ENCODE measurements around the gene HEG1.

The HEG1 gene

GRCh38 chr3:125080077-125080476 lies 24.3 kb upstream of the HEG1 start:
- Histone ChIP-seq H3K4me1 (ENCODE audit: control insufficient read depth, insufficient read depth, low read length) (peaks cover 15% of the 10 kb centered on the region), H3K9ac (ENCODE audit: low read length) (no peak overlapping the region), H3K4me3 (ENCODE audit: low read length) (no peak overlapping the region), H3K9me3 (ENCODE audit: control insufficient read depth, low read length) (no peaks in the 10 kb centered on the region), H3K36me3 (ENCODE audit: control insufficient read depth, insufficient read depth, low read length, severe bottlenecking) (no peaks in the 10 kb centered on the region), H3K27me3 (replicated peaks; ENCODE audit: control insufficient read depth, insufficient read depth, low read length) (no peaks in the 10 kb centered on the region)
- DNase-seq (ENCODE audit: low read depth) = no peak

- peaks cover 15% of the 10 kb centered on the region for H3K4me1 ChIP-seq (ENCODE audit: control insufficient read depth, insufficient read depth, low read length)
- DNase-seq (ENCODE audit: low read depth) = peak; percentile 49
- no peaks in the 10 kb centered on the region for H3K36me3 ChIP-seq (ENCODE audit: control insufficient read depth, insufficient read depth, low read length, severe bottlenecking)
These were observed 23.9 kb upstream of the HEG1 start for GRCh38 chr3:125079675-125080045.

GRCh38 chr3:125078951-125079674 lies 23.3 kb upstream of the HEG1 start:
- no peaks in the 10 kb centered on the region for H3K36me3 ChIP-seq (ENCODE audit: control insufficient read depth, insufficient read depth, low read length, severe bottlenecking)
- H3K9me3 ChIP-seq (ENCODE audit: control insufficient read depth, low read length) = no peaks in the 10 kb centered on the region
- H3K4me3 ChIP-seq (ENCODE audit: low read length) = no peak overlapping the region
- H3K9ac ChIP-seq (ENCODE audit: low read length) = no peak overlapping the region
- DNase-seq (ENCODE audit: low read depth) = no peak
- no peaks in the 10 kb centered on the region for H3K27me3 ChIP-seq (replicated peaks; ENCODE audit: control insufficient read depth, insufficient read depth, low read length)
- peaks cover 15% of the 10 kb centered on the region for H3K4me1 ChIP-seq (ENCODE audit: control insufficient read depth, insufficient read depth, low read length)

More at GRCh38 chr3:125079675-125080045, 23.9 kb upstream of the HEG1 start:
- no peaks in the 10 kb centered on the region for H3K27me3 ChIP-seq (replicated peaks; ENCODE audit: control insufficient read depth, insufficient read depth, low read length)
- no peak overlapping the region for H3K9ac ChIP-seq (ENCODE audit: low read length)
- H3K4me3 ChIP-seq (ENCODE audit: low read length) = no peak overlapping the region
- no peaks in the 10 kb centered on the region for H3K9me3 ChIP-seq (ENCODE audit: control insufficient read depth, low read length)

GRCh38 chr3:125077864-125078263 lies 22.1 kb upstream of the HEG1 start:
- H3K4me1 ChIP-seq (ENCODE audit: control insufficient read depth, insufficient read depth, low read length) = peaks cover 15% of the 10 kb centered on the region
- H3K9me3 ChIP-seq (ENCODE audit: control insufficient read depth, low read length) = no peaks in the 10 kb centered on the region
- H3K9ac ChIP-seq (ENCODE audit: low read length) = no peak overlapping the region
- no peak for DNase-seq (ENCODE audit: low read depth)
- no peaks in the 10 kb centered on the region for H3K27me3 ChIP-seq (replicated peaks; ENCODE audit: control insufficient read depth, insufficient read depth, low read length)
- no peaks in the 10 kb centered on the region for H3K36me3 ChIP-seq (ENCODE audit: control insufficient read depth, insufficient read depth, low read length, severe bottlenecking)
- H3K4me3 ChIP-seq (ENCODE audit: low read length) = no peak overlapping the region

GRCh38 chr3:125076464-125076863 lies 20.7 kb upstream of the HEG1 start:
- H3K9ac ChIP-seq (ENCODE audit: low read length) = no peak overlapping the region
- H3K4me1 ChIP-seq (ENCODE audit: control insufficient read depth, insufficient read depth, low read length) = peaks cover 7% of the 10 kb centered on the region
- no peaks in the 10 kb centered on the region for H3K36me3 ChIP-seq (ENCODE audit: control insufficient read depth, insufficient read depth, low read length, severe bottlenecking)
- no peaks in the 10 kb centered on the region for H3K9me3 ChIP-seq (ENCODE audit: control insufficient read depth, low read length)
- H3K4me3 ChIP-seq (ENCODE audit: low read length) = no peak overlapping the region
- no peak for DNase-seq (ENCODE audit: low read depth)
- no peaks in the 10 kb centered on the region for H3K27me3 ChIP-seq (replicated peaks; ENCODE audit: control insufficient read depth, insufficient read depth, low read length)

GRCh38 chr3:125075738-125076137 lies 19.9 kb upstream of the HEG1 start:
- Histone ChIP-seq H3K9ac (ENCODE audit: low read length) (no peak overlapping the region), H3K36me3 (ENCODE audit: control insufficient read depth, insufficient read depth, low read length, severe bottlenecking) (no peaks in the 10 kb centered on the region), H3K4me1 (ENCODE audit: control insufficient read depth, insufficient read depth, low read length) (peaks cover 7% of the 10 kb centered on the region), H3K9me3 (ENCODE audit: control insufficient read depth, low read length) (no peaks in the 10 kb centered on the region), H3K27me3 (replicated peaks; ENCODE audit: control insufficient read depth, insufficient read depth, low read length) (no peaks in the 10 kb centered on the region), H3K4me3 (ENCODE audit: low read length) (no peak overlapping the region)
- no peak for DNase-seq (ENCODE audit: low read depth)

- Histone ChIP-seq H3K4me1 (ENCODE audit: control insufficient read depth, insufficient read depth, low read length) (no peaks in the 10 kb centered on the region), H3K9me3 (ENCODE audit: control insufficient read depth, low read length) (no peaks in the 10 kb centered on the region), H3K9ac (ENCODE audit: low read length) (no peak overlapping the region), H3K36me3 (ENCODE audit: control insufficient read depth, insufficient read depth, low read length, severe bottlenecking) (no peaks in the 10 kb centered on the region), H3K27me3 (replicated peaks; ENCODE audit: control insufficient read depth, insufficient read depth, low read length) (no peaks in the 10 kb centered on the region), H3K4me3 (ENCODE audit: low read length) (no peak overlapping the region)
- DNase-seq (ENCODE audit: low read depth) = no peak
These were observed 17.7 kb upstream of the HEG1 start for GRCh38 chr3:125073390-125073905.

- H3K9me3 ChIP-seq (ENCODE audit: control insufficient read depth, low read length) = no peaks in the 10 kb centered on the region
- H3K9ac ChIP-seq (ENCODE audit: low read length) = no peak overlapping the region
- no peak for DNase-seq (ENCODE audit: low read depth)
- no peaks in the 10 kb centered on the region for H3K4me1 ChIP-seq (ENCODE audit: control insufficient read depth, insufficient read depth, low read length)
- no peaks in the 10 kb centered on the region for H3K27me3 ChIP-seq (replicated peaks; ENCODE audit: control insufficient read depth, insufficient read depth, low read length)
- no peak overlapping the region for H3K4me3 ChIP-seq (ENCODE audit: low read length)
- H3K36me3 ChIP-seq (ENCODE audit: control insufficient read depth, insufficient read depth, low read length, severe bottlenecking) = no peaks in the 10 kb centered on the region
These were observed 17.1 kb upstream of the HEG1 start for GRCh38 chr3:125072749-125073389.

- Histone ChIP-seq H3K9me3 (ENCODE audit: control insufficient read depth, low read length) (no peaks in the 10 kb centered on the region), H3K36me3 (ENCODE audit: control insufficient read depth, insufficient read depth, low read length, severe bottlenecking) (no peaks in the 10 kb centered on the region), H3K4me1 (ENCODE audit: control insufficient read depth, insufficient read depth, low read length) (no peaks in the 10 kb centered on the region), H3K4me3 (ENCODE audit: low read length) (no peak overlapping the region), H3K9ac (ENCODE audit: low read length) (no peak overlapping the region), H3K27me3 (replicated peaks; ENCODE audit: control insufficient read depth, insufficient read depth, low read length) (no peaks in the 10 kb centered on the region)
- DNase-seq (ENCODE audit: low read depth) = peak; percentile 33
These were observed 16.5 kb upstream of the HEG1 start for GRCh38 chr3:125072301-125072700.

GRCh38 chr3:125069968-125070745 lies 14.4 kb upstream of the HEG1 start:
- Histone ChIP-seq H3K27me3 (replicated peaks; ENCODE audit: control insufficient read depth, insufficient read depth, low read length) (no peaks in the 10 kb centered on the region), H3K4me3 (ENCODE audit: low read length) (no peak overlapping the region), H3K4me1 (ENCODE audit: control insufficient read depth, insufficient read depth, low read length) (no peaks in the 10 kb centered on the region), H3K9ac (ENCODE audit: low read length) (no peak overlapping the region), H3K9me3 (ENCODE audit: control insufficient read depth, low read length) (no peaks in the 10 kb centered on the region), H3K36me3 (ENCODE audit: control insufficient read depth, insufficient read depth, low read length, severe bottlenecking) (no peaks in the 10 kb centered on the region)
- no peak for DNase-seq (ENCODE audit: low read depth)

- Histone ChIP-seq H3K9ac (ENCODE audit: low read length) (no peak overlapping the region), H3K4me3 (ENCODE audit: low read length) (no peak overlapping the region), H3K27me3 (replicated peaks; ENCODE audit: control insufficient read depth, insufficient read depth, low read length) (no peaks in the 10 kb centered on the region), H3K4me1 (ENCODE audit: control insufficient read depth, insufficient read depth, low read length) (no peaks in the 10 kb centered on the region), H3K9me3 (ENCODE audit: control insufficient read depth, low read length) (no peaks in the 10 kb centered on the region), H3K36me3 (ENCODE audit: control insufficient read depth, insufficient read depth, low read length, severe bottlenecking) (no peaks in the 10 kb centered on the region)
- DNase-seq (ENCODE audit: low read depth) = no peak
These were observed 13.7 kb upstream of the HEG1 start for GRCh38 chr3:125069452-125069851.

Data from adipocyte (in vitro differentiated cells).